SH-SY5Y (cell line): ENCODE results near the gene PGBD2.
A peak's percentile ranks its signal among the peaks of the same experiment; 100 is the strongest.

ENCODE experiments used
- GATA2 ChIP-seq: IDR thresholded peaks from 2 replicates; pipeline ENCODE4 v1.6.1; 2011; ENCODE audit warnings: mild to moderate bottlenecking, low read depth, low read length
- GATA3 ChIP-seq: IDR thresholded peaks from 2 replicates; pipeline ENCODE4 v1.6.1; 2011; ENCODE audit warnings: low read depth, mild to moderate bottlenecking, low read length, moderate library complexity

The PGBD2 gene

GRCh38 chr1:248873409-248873992, 32.5 kb upstream of the PGBD2 start:
- TF ChIP-seq GATA2 (peak; percentile 2), GATA3 (no peak)

GRCh38 chr1:248873993-248874533, 32.0 kb upstream of the PGBD2 start:
- TF ChIP-seq GATA2 (no peak), GATA3 (no peak)

DNA sequence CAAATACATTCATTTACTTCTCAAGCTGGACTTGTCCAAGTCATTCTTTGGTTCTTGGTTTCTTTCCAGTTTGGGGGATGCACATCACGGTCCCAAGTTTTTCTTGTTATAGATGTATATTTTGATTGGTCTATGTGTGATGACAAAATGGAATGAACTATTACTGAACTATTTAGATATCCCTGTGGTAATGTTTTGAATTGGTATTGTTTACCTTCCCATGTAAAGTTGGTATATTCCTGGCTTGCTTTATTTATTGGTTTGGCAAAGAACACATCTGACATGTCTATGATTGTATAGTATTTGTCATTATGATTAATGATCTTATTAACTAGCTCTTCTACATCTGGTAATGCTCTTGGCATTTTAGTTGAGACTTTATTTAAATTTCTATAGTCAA, 24.8 kb upstream of the PGBD2 start:
- no peak for TF ChIP-seq GATA3
- TF ChIP-seq GATA2 = no peak

DNA sequence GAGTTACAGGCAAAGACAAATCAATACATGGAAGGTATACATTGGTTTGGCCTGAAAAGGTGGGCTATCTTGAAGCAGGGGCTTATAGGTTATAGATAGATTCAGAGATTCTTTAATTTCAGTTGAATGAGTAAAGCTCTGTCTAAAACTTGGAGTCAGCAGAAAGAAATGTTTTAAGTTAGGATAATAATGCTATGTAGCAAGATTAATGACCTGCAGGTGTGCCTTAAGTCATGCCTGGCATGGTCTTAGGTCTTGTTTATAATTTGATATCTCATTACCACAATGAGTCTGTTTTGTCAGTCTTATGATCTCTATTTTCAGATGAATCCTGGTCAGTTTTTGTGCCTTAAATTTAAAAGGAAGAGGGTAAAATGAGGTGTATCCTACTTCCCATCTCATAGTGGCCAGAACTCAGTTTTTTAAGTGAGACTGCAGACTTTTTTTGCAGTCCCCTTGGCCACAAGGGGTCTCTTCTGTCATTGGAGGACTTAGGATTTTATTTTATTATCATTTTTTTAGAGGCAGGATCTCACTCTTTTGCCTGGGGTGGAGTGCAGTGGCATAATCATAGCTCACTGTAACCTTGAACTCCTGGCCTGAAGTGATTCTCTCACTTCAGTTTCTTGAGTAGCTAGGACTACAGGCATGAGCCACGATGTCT, 21.3 kb upstream of the PGBD2 start:
- no peak for TF ChIP-seq GATA3

DNA sequence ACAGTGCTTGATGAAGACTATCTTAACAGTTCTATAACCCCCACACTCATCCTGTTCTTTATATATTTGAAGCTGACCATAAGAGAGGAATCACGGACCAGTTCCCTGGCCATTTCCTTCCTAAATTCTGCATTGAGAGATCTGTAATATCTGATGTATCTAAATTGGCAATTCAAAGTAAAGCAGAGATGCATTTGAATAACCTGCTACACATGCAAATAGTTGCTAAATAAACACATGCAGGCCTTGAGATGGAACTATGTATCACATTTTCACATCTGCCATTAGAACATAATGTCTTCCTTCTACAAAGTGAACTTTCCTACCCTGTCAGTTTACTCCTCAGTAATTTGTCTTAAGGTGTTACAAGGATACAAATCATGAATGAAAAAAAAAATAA, 20.4 kb upstream of the PGBD2 start:
- TF ChIP-seq GATA3 (no peak), GATA2 (no peak)

- TF ChIP-seq GATA3 = no peak
- TF ChIP-seq GATA2 = no peak
Measured at GRCh38 chr1:248886237-248886895, 19.7 kb upstream of the PGBD2 start.

GRCh38 chr1:248890549-248891498, 15.2 kb upstream of the PGBD2 start:
- TF ChIP-seq GATA3 (no peak), GATA2 (no peak)

- TF ChIP-seq GATA3 = no peak
- no peak for TF ChIP-seq GATA2
Measured at GRCh38 chr1:248891758-248892157, 14.3 kb upstream of the PGBD2 start.

DNA sequence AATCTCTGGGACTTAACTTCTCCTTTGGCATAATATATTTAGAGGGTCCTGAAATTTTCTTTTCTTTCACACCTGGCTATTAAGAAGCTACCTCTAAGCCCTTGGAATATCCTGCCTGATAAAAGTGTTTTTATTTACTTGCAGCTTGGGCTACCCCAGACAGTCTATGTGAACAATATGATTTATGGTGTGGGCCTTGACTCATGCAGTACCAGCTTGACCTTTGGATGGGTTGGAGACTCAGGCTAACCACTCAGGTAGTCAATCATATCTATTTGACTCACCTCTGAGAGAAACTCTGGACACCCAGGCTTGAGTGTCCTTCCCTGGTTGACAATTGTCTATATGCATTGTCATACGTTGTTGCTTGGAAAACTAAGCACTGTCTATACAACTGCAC, 13.4 kb upstream of the PGBD2 start:
- TF ChIP-seq GATA2 (no peak), GATA3 (no peak)

- TF ChIP-seq GATA2 (no peak), GATA3 (no peak)
Measured at GRCh38 chr1:248894837-248895236, 11.2 kb upstream of the PGBD2 start.

DNA sequence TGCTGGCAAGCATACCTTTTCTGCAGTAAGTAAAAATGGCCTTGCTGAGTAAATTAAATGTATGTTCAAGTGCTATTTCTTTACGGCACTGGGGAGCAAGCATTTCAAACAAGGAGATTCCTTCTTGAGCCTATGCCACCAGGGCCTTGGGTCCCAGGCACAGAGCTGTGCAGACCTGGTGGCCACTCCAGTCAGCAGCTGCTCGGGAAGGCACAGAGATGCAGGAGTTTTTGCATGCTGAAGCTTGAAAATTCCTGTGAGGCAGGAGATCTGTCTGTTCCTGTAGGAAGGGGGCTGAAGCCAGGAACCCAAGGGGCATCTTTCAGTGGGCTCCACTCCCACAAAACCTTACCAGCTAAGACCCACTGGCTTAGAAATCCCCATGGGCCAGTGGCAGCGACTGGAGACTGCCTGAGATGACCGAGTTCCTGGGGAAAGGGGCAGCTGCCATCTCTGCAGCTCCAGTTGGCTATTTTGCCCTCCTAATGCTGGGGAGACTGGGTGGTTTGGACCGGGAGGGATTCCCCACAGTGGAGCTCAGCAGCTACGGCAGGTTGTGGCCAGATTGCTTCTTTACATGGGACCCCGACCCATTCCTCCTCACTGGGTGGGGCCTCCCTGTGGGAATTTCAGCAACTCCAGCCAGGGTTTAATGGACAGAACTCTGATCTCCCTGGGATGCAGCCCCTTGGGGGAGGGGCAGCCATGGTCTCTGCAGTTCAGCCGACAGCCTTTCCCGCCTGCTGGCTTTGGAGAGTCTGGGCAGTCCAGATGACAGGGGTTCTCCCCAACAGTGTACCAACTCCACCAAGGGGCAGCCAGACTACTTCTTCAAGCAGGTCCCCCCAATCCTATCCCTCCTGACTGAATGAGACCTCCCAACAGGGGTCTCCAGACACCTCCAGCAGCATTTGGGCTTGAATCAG, 8.4 kb upstream of the PGBD2 start:
- TF ChIP-seq GATA3 (no peak), GATA2 (no peak)

DNA sequence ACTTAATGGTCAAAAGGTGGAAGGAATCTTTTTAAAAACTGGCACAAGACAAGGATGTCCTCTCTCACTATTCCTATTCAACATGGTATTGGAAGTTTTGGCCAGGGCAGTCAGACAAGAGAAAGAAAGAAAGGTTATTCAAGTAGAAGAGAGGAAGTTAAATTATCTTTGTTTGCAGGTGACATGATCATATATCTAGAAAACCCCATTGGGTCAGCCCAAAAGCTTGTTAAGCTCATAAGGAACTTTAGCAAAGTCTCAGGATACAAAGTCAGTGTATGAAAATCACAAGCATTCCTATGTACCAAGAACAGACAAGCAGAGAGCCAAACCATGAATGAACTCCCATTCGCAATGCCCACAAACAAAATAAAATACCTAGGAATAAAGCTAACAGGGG, 5.4 kb upstream of the PGBD2 start:
- TF ChIP-seq GATA2 = no peak

DNA sequence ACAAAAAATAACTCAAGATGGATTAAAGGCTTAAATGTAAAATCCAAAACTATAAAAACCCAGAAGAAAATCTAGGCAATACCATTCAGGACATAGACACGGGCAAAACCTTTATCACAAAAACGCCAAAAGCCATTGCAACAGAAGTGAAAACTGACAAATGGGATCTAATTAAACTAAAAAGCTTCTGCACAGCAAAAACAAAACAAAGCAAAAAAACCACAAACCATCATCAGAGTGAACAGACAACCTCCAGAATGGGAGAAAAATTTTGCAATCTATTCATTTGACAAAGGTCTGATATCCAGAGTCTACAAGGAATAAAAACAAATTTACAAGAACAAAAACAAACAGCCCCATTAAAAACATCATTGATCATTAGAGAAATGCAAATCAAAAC, 4.5 kb upstream of the PGBD2 start:
- TF ChIP-seq GATA3 = no peak
- TF ChIP-seq GATA2 = no peak
